T-cell (primary cell): ENCODE results near the gene EGFL8. TPM values are rescaled to one million over a fixed set of nuclear protein-coding genes. Genes with fewer than 3 reads are reported as not detected.

ENCODE experiments used
- ATAC-seq, 4 experiments: fragments of 200-7000 bp in 3 of 4; fragments of 150-1000 bp in 1 of 4; cut with Tn5 transposase; replicated peaks in 1 of 4; 1 replicate in 3 of 4; 2 replicates in 1 of 4; pipeline ENCODE4 v1.10.0; 2021; ENCODE audit warnings: moderate library complexity in 3 of 4, mild to moderate bottlenecking in 2 of 4, moderate number of reproducible peaks in 1 of 4
- CTCF ChIA-PET, 2 donors: fragments of 300-600 bp; sonication (Branson Sonifier 250); formaldehyde crosslinking; loops; one replicate each; lab custom pipeline; 2022; ENCODE audit warnings: antibody characterized with exemption in 2 of 2; lab: Charles Lee
- POLR2A ChIA-PET, 2 donors: fragments of 300-600 bp; sonication (Branson Sonifier 250); formaldehyde crosslinking; loops; one replicate each; lab custom pipeline; 2022; ENCODE audit warnings: antibody characterized with exemption in 2 of 2; lab: Charles Lee
- DNase-seq, 35 experiments: peaks; one replicate each; pipeline versions ENCODE4 v3.0.0 to v3.0.0-alpha.2; 2013 to 2023
- H3K27ac ChIP-seq: one replicate; pipeline ENCODE4 v1.5.1; 2013; ENCODE audit warnings: low read length
- H3K27me3 ChIP-seq, 2 experiments: replicated peaks in 1 of 2; 1 replicate in 1 of 2; 2 replicates in 1 of 2; pipeline versions ENCODE4 v1.6.1 to v1.7.0; 2013; ENCODE audit warnings: low read length in 1 of 2, mixed read lengths in 1 of 2; ENCODE audit not compliant: control insufficient read depth in 2 of 2, insufficient read depth in 2 of 2; ENCODE audit errors: extremely low read depth in 1 of 2
- H3K36me3 ChIP-seq, 2 donors: 1 replicate in 1 of 2; 2 replicates in 1 of 2; pipeline versions ENCODE4 v1.6.1 to v1.7.0; 2013; ENCODE audit warnings: low read length in 1 of 2; ENCODE audit not compliant: control insufficient read depth in 2 of 2, insufficient read depth in 1 of 2; ENCODE audit errors: extremely low read depth in 1 of 2
- H3K4me1 ChIP-seq, 2 experiments: 1 replicate in 1 of 2; 2 replicates in 1 of 2; pipeline versions ENCODE4 v1.6.1 to v1.7.0; 2013; ENCODE audit warnings: low read length in 2 of 2, mixed read lengths in 1 of 2; ENCODE audit not compliant: insufficient read depth in 2 of 2, control insufficient read depth in 1 of 2; ENCODE audit errors: extremely low read depth in 1 of 2
- H3K4me3 ChIP-seq, 2 donors: 1 replicate in 1 of 2; 2 replicates in 1 of 2; pipeline versions ENCODE4 v1.5.1 to v1.7.0; 2013; ENCODE audit warnings: mild to moderate bottlenecking in 2 of 2, low read length in 1 of 2, moderate library complexity in 1 of 2; ENCODE audit not compliant: control insufficient read depth in 1 of 2; ENCODE audit errors: extremely low read depth in 1 of 2
- H3K9me3 ChIP-seq: 2 replicates; pipeline ENCODE4 v1.7.0; 2013
- H3K27ac Mint-ChIP-seq, 2 donors: one replicate each; pipeline ENCODE4 v1.8.0; 2020 to 2021; ENCODE audit warnings: mild to moderate bottlenecking in 2 of 2, mixed read lengths in 2 of 2
- H3K27me3 Mint-ChIP-seq, 2 donors: one replicate each; pipeline ENCODE4 v1.8.0; 2021 to 2022; ENCODE audit warnings: mixed read lengths in 2 of 2
- H3K36me3 Mint-ChIP-seq: one replicate; pipeline ENCODE4 v1.8.0; 2021; ENCODE audit warnings: mixed read lengths
- H3K4me1 Mint-ChIP-seq, 3 donors: one replicate each; pipeline ENCODE4 v1.8.0; 2020 to 2022; ENCODE audit warnings: mixed read lengths in 3 of 3, mild to moderate bottlenecking in 1 of 3
- H3K4me3 Mint-ChIP-seq, 3 donors: one replicate each; pipeline ENCODE4 v1.8.0; 2020 to 2022; ENCODE audit warnings: mild to moderate bottlenecking in 3 of 3, mixed read lengths in 3 of 3, moderate library complexity in 3 of 3
- H3K9me3 Mint-ChIP-seq, 3 donors: one replicate each; pipeline ENCODE4 v1.8.0; 2020 to 2022; ENCODE audit warnings: mixed read lengths in 3 of 3
- WGBS: methylation state at CpG from one replicate; pipeline ENCODE4 v1.1.5; 2013; ENCODE audit warnings: missing lambda C conversion rate; ENCODE audit not compliant: insufficient coverage; 5-methylcytosine and 5-hydroxymethylcytosine counted together
- total RNA-seq, 35 experiments: library from RNA in 6 of 35; stranded (reverse) in 6 of 35; fragments of 120-200 nt in 1 of 35; gene quantifications; one replicate each; pipeline versions ENCODE4 v1.2.1 to v1.2.4 and lab custom pipeline; 2013 to 2026

EGFL8 gene
- total RNA-seq, 5 donors from 2014 or later (not counting 1 experiment from before 2014, with no cell fraction given) = 13.9 to 18.9 (median 16.9) TPM

DNA sequence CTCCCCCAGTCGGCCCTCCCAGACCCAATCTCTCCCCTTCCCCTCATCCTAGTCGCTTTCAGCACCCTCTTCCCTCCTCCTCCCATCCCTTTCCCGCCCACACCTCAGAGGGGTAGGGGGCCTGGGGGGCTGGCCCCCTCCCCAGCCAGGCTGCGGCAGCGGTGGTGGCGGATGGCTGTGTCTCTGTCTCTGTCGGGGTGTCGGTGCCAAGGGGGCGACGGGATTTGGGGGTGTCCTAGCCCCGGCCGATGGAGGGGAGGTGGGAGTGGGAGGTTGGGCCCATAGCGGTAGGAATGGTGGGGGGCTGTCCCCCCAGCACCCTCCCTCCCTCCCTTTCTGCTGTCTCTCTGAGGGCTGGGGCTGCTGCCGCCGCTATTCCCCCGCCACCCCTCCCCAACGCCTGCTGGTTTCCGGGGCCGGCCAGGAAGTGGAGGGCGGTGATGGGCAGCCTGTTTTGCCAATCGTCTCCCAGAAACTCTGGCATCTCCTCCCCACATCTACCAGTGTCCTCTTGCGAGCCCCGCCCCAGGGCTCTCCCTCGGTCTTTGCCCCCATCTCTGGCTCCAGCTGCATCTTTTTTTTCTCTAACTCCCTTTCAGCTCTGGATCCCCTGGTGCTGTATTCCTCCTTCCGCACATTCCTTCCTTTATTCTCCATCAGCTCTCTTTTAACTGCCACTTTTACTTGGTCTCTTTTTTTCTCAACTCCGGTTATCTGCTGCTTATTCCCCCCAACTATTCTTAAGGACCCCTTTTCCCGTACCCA, 11.5 kb downstream of the EGFL8 start, which contains the start of gene AGPAT1:
AGPAT1 (minus strand) TSS at position 374 of the 765 bp plus-strand sequence. CDS start 4,588 bp downstream, outside the sequence.
- ATAC-seq (peak; percentile 48 to 55 (median 50)), DNase-seq (peak; percentile 89 to 98 (median 96))
- no peaks in the 10 kb centered on the region for H3K9me3 Mint-ChIP-seq
- peak within 1 kb of the TSS; percentile 96 to 99 for H3K27ac Mint-ChIP-seq
- no peaks in the 10 kb centered on the region for H3K27me3 ChIP-seq
- H3K9me3 ChIP-seq = no peaks in the 10 kb centered on the region
- H3K4me3 Mint-ChIP-seq = peak within 1 kb of the TSS; percentile 92 to 98 (median 95)
- peak within 1 kb of the TSS; percentile 82 to 83 for H3K4me3 ChIP-seq
- ChIA-PET POLR2A (no interaction called here), CTCF (interaction anchor here in 1 of 2 donors (0.6 kb wide), 1 partner anchor 20 kb away, joined by 4 read pairs; no protein-coding TSS in a partner anchor)
- no peaks in the 10 kb centered on the region for H3K27me3 Mint-ChIP-seq
- H3K4me1 Mint-ChIP-seq = peaks cover 77 to 87% (median 80%) of the 10 kb centered on the region in 3 donors
- H3K36me3 Mint-ChIP-seq = peaks cover 13% of the 10 kb centered on the region
- peaks cover 0 to 13% of the 10 kb centered on the region in 2 donors for H3K36me3 ChIP-seq
- H3K4me1 ChIP-seq = peaks cover 46 to 61% of the 10 kb centered on the region in 2 experiments
- H3K27ac ChIP-seq = peak within 1 kb of the TSS; percentile 94
- 1% methylated on average over 14 of the region's 27 CpGs for WGBS

DNA sequence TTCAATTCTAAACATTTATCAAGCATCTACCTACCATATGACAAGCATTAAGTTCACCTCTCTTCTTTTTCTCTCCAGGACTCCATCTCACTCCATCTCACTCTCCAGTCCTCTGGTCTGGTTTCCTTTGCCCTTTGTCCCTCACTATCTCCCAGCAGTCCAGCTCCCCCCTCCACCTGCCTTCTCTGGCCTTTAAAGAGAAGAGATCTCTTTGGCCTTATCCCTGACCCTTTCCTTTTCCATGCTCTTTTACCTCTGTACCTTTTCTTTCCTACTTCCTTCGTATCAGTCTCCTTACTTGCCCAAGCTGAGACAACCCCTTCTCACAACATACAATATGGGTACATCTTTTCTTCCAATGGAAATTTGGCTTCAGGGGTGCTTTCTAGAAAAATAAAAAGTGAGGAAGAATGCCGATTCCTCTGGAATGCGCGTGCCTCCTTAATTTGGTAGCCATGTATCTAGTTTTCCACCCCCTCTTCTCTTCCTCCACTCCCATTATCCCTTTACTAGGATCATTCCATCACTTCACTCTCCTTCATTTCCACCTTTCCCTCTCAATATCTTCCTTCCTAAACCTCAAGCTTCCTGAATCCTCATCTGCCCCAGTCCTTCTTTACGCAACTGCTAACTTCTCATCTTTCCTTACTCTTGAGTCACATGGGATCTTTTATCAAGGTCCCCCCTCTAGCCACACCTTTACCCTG, 12.2 kb downstream of the EGFL8 start:
- H3K27ac ChIP-seq = peak overlapping the region; percentile 94
- peak overlapping the region; percentile 82 to 83 for H3K4me3 ChIP-seq
- H3K9me3 ChIP-seq = no peaks in the 10 kb centered on the region
- peaks cover 79 to 88% (median 83%) of the 10 kb centered on the region in 3 donors for H3K4me1 Mint-ChIP-seq
- DNase-seq = no peak
- H3K9me3 Mint-ChIP-seq = no peaks in the 10 kb centered on the region
- H3K36me3 ChIP-seq = peaks cover 0 to 17% of the 10 kb centered on the region in 2 donors
- H3K27me3 Mint-ChIP-seq = no peaks in the 10 kb centered on the region
- H3K36me3 Mint-ChIP-seq = peaks cover 17% of the 10 kb centered on the region
- H3K4me3 Mint-ChIP-seq = peak overlapping the region; percentile 92 to 98 (median 95)
- H3K27ac Mint-ChIP-seq = peak overlapping the region; percentile 96 to 99
- ATAC-seq = no peak
- peaks cover 46 to 61% of the 10 kb centered on the region in 2 experiments for H3K4me1 ChIP-seq
- 70% methylated on average over 2 of the region's 5 CpGs for WGBS
- H3K27me3 ChIP-seq = no peaks in the 10 kb centered on the region
- ChIA-PET CTCF (interaction anchor here in 1 of 2 donors (0.6 to 1.4 kb wide), 6 partner anchors 16 to 70 kb away, joined by 3 to 6 read pairs (median 3); partner anchors contain the start of genes ATF6B, FKBPL and GPSM3), POLR2A (no interaction called here)

DNA sequence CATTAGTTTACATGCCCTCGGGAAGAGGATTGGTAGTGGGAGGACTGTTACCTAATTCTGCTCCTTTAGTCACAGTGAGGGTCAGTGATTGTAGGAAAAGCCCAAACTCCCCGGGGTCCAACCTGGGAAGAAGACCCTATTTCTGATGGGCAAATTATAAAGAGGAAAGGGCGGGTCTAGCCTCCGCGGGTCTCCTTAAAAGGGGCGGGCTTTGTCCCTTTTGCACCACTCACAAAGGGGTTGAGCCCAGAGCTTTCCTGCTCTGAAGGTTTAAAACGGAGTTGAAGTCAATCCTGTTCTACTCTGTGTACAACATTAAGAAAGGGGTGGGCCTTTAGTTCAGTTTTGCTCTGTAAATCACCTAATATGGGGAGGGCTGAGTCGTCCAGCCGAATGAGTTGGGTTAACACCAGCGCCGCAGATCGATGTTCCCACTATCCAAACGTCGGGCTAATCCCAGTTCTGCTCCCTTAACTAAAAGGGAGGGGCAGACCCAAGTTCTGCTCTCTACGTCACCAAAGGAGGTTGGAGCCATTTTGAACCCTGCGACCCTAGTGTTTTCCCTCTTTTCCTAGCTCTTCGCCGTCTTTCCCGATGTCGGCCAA, 12.9 kb downstream of the EGFL8 start:
- POLR2A ChIA-PET = interaction anchor here in 1 of 2 donors (1.1 kb wide), 1 partner anchor 16 kb away, joined by 3 read pairs; the partner anchor contains the start of gene GPSM3

DNA sequence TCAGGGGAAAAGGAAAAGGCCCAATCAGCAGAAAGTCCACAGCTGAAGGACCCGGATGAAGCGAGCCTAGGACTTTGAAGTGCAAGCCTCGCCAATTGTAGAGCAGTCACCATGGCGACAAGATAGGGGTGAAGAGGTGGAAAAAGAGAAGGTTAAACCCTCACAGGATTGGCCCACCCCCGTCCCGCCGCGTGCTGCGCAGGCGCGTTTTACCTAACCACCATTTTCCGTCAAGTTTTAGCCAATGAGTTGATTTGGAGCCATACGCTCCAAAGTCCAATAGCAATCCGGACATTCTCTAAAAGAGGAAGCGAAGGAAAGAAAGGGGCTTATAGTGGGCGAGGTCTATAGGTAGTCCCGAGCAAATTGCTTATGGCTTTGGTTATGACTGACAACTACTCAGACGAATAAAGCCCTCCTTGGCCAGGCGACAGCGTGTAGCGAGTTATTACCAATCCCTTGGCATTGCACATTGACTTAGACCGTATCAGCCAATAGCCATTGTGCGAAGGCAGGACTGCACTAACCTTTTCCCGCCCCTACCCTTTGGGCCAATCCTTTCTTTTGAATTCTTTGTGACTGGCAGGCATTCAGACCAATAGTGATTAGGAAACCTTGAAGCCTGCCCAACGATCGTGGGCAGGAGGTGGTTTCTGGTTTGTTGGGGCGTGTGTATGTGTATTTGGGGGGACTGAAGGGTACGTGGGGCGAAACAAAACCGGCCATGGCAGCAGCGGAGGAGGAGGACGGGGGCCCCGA, 13.6 kb downstream of the EGFL8 start, which contains the start of gene RNF5:
RNF5 (plus strand) TSS at position 618 of the 759 bp plus-strand sequence; CDS start at position 725, 107 bp downstream.
- 0% methylated on average over 29 of the region's 33 CpGs for WGBS
- CTCF ChIA-PET = interaction anchor here in 1 of 2 donors (0.6 to 1.4 kb wide), 4 partner anchors 15 to 1020 kb away, joined by 3 to 6 read pairs (median 3); partner anchors contain the start of genes ATF6B, GPSM3 and TCF19
- Histone ChIP-seq H3K4me1 (peaks cover 40 to 70% of the 10 kb centered on the region in 2 experiments), H3K4me3 (peak within 1 kb of the TSS; percentile 82 to 83), H3K36me3 (peaks cover 0 to 30% of the 10 kb centered on the region in 2 donors), H3K27ac (peak within 1 kb of the TSS; percentile 94), H3K9me3 (no peaks in the 10 kb centered on the region), H3K27me3 (no peaks in the 10 kb centered on the region)
- H3K27me3 Mint-ChIP-seq = no peaks in the 10 kb centered on the region
- POLR2A ChIA-PET = interaction anchor here in 1 of 2 donors (1.1 kb wide), 1 partner anchor 15 kb away, joined by 3 read pairs; the partner anchor contains the start of gene GPSM3
- peak; percentile 81 to 99 (median 93) for DNase-seq
- H3K36me3 Mint-ChIP-seq = peaks cover 17% of the 10 kb centered on the region
- H3K4me3 Mint-ChIP-seq = peak within 1 kb of the TSS; percentile 92 to 98 (median 95)
- H3K9me3 Mint-ChIP-seq = no peaks in the 10 kb centered on the region
- H3K27ac Mint-ChIP-seq = peak within 1 kb of the TSS; percentile 96 to 99
- peak; percentile 82 to 85 (median 84) for ATAC-seq
- H3K4me1 Mint-ChIP-seq = peaks cover 76 to 87% (median 83%) of the 10 kb centered on the region in 3 donors

More for the DNA sequence above, 12.9 kb downstream of the EGFL8 start:
- WGBS = under 1% methylated on average over 13 of the region's 20 CpGs
- H3K4me3 Mint-ChIP-seq = peak overlapping the region; percentile 92 to 98 (median 95)
- peak overlapping the region; percentile 94 for H3K27ac ChIP-seq
- peak in 5 of 35 experiments; percentile 11 to 36 (median 18) for DNase-seq
- H3K4me1 Mint-ChIP-seq = peaks cover 79 to 88% (median 83%) of the 10 kb centered on the region in 3 donors
- peak in 3 of 4 experiments; percentile 0 to 5 (median 4) for ATAC-seq
- peaks cover 0 to 23% of the 10 kb centered on the region in 2 donors for H3K36me3 ChIP-seq
- no peaks in the 10 kb centered on the region for H3K9me3 ChIP-seq
- CTCF ChIA-PET = interaction anchor here in 1 of 2 donors (0.6 to 1.4 kb wide), 5 partner anchors 16 to 1019 kb away, joined by 3 to 6 read pairs (median 3); partner anchors contain the start of genes ATF6B, FKBPL, GPSM3 and TCF19
- no peaks in the 10 kb centered on the region for H3K27me3 ChIP-seq
- H3K27ac Mint-ChIP-seq = peak overlapping the region; percentile 96 to 99
- no peaks in the 10 kb centered on the region for H3K9me3 Mint-ChIP-seq
- H3K4me3 ChIP-seq = peak overlapping the region; percentile 82 to 83
- H3K36me3 Mint-ChIP-seq = peaks cover 17% of the 10 kb centered on the region
- H3K4me1 ChIP-seq = peaks cover 46 to 65% of the 10 kb centered on the region in 2 experiments
- H3K27me3 Mint-ChIP-seq = no peaks in the 10 kb centered on the region
